Peyer's patch (tissue), 4 donors: Measurements from ENCODE around the gene ARMC10. TPM values are rescaled to one million over a fixed set of nuclear protein-coding genes. Genes with fewer than 3 reads are reported as not detected.
A peak's percentile ranks its signal among the peaks of the same experiment; 100 is the strongest.

Experiments
- DNase-seq, 3 donors: peaks; one replicate each; pipeline ENCODE4 v3.0.0-alpha.2; 2017 to 2019
- H3K27ac ChIP-seq, 4 donors: fragments of 200-600 bp; sonication (generic); one replicate each; pipeline ENCODE4 v1.5.1; 2016 to 2019
- H3K27me3 ChIP-seq, 2 donors: fragments of 200-600 bp; sonication (generic); one replicate each; pipeline ENCODE4 v1.5.1; 2019
- H3K36me3 ChIP-seq, 3 donors: fragments of 200-600 bp; sonication (generic); one replicate each; pipeline ENCODE4 v1.5.1; 2016 to 2019
- H3K4me1 ChIP-seq, 4 donors: fragments of 200-600 bp; sonication (generic); one replicate each; pipeline ENCODE4 v1.5.1; 2016 to 2019
- H3K4me3 ChIP-seq, 4 donors: fragments of 200-600 bp; sonication (generic); 1 replicate in 3 of 4; 2 replicates in 1 of 4; pipeline ENCODE4 v1.5.1; 2016 to 2019; ENCODE audit warnings: mild to moderate bottlenecking in 1 of 4
- H3K9me3 ChIP-seq, 4 donors: fragments of 200-600 bp; sonication (generic); one replicate each; pipeline ENCODE4 v1.5.1; 2016 to 2019; ENCODE audit warnings: mild to moderate bottlenecking in 1 of 4
- CTCF ChIP-seq, 6 experiments: fragments of 450-650 bp in 4 of 6; fragments of 200-600 bp in 2 of 6; sonication (generic) in 1 of 6; IDR thresholded peaks; one replicate each; pipeline ENCODE4 v1.5.1; 2017 to 2019; ENCODE audit warnings: antibody characterized with exemption in 6 of 6, mild to moderate bottlenecking in 3 of 6, moderate library complexity in 1 of 6
- POLR2A ChIP-seq, 2 donors: fragments of 450-650 bp; IDR thresholded peaks; one replicate each; pipeline ENCODE4 v1.5.1; 2017; ENCODE audit warnings: antibody characterized with exemption in 2 of 2, mild to moderate bottlenecking in 2 of 2, moderate library complexity in 2 of 2
- total RNA-seq, 4 donors: library from RNA; depleted of rRNA; stranded (reverse); fragments of >200 nt; gene quantifications; one replicate each; pipeline ENCODE4 v1.1.0, GENCODE V29; 2016

Gene ARMC10
- total RNA-seq, 4 donors from 2014 or later, result 16.5 to 24.8 (median 18.4) TPM

DNA sequence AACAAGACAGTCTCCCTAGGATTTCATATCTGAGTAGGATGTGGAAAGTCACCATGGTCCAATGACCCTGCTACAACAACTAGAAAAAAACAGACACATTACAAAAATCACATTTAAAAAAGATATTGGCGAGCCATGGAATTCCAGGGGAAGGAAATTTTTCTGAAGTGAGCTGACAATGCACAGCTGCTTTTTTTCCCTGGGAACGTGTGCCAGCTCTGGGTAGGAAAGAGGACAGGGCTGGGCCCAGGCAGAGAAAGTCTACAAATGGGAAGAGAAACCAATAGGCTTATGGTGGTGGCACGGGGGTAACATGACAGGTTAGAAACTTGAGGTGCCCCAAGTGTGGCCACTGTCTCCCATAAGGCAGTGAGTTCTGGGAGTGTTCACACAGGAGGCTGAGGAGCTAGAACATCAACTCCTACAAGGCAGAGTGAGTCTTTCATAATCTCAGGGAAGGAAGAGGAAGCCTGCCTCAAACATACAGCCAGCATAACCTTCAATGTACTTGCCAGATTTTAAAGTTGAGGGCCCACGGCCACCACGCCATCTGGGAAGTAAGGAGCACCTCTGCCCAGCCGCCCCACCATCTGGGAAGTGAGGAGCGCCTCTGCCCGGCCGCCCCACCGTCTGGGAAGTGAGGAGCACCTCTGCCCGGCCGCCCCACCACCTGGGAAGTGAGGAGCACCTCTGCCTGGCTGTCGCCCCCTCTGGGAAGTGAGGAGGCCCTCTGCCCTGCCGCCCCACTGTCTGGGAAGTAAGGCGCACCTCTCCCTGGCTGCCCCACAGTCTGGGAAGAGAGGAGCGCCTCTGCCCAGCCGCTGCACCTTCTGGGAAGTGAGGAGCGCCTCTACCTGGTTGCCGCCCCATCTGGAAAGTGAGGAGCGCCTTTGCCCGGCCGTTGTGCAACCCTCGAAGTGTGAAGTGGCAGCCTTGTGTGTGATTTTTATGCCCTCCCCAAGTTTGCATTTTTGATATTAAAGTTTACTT lies 6.2 kb upstream of the ARMC10 start:
- H3K4me3 ChIP-seq, result no peak overlapping the region
- no peaks in the 10 kb centered on the region for H3K9me3 ChIP-seq
- H3K4me1 ChIP-seq, result peaks cover 0 to under 1% (median under 1%) of the 10 kb centered on the region in 4 donors
- no peaks in the 10 kb centered on the region for H3K36me3 ChIP-seq
- DNase-seq, result no peak
- TF ChIP-seq CTCF (IDR thresholded peaks at IDR 0.05) (no peak), POLR2A (IDR thresholded peaks at IDR 0.05) (no peak)
- no peak overlapping the region for H3K27ac ChIP-seq
- H3K27me3 ChIP-seq, result no peaks in the 10 kb centered on the region

DNA sequence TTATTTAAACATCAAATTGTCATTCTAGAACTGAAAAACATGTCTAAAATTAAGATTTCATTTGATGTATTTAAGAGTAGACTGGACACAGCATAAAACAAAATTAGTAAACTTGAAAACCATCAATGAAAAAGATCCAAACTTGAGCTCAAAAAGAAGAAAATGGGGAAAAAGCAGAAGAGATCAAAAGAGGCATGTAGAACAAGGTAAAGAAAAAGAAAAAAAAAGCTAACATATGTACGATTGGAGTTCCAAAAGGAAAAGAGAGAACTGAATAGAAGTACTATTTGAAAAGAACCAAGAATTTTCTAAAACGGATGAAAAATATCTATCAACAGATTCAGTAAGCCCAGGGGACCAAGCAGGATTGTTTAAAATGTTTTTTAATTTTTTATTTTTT lies 3.9 kb upstream of the ARMC10 start:
- no peaks in the 10 kb centered on the region for H3K27me3 ChIP-seq
- H3K9me3 ChIP-seq, result no peaks in the 10 kb centered on the region
- H3K4me1 ChIP-seq, result peaks cover under 1 to 8% (median 4%) of the 10 kb centered on the region in 4 donors
- no peak for TF ChIP-seq POLR2A (IDR thresholded peaks at IDR 0.05)
- no peak for TF ChIP-seq CTCF (IDR thresholded peaks at IDR 0.05)
- H3K36me3 ChIP-seq, result no peaks in the 10 kb centered on the region
- no peak overlapping the region for H3K27ac ChIP-seq
- H3K4me3 ChIP-seq, result no peak overlapping the region
- DNase-seq, result no peak

DNA sequence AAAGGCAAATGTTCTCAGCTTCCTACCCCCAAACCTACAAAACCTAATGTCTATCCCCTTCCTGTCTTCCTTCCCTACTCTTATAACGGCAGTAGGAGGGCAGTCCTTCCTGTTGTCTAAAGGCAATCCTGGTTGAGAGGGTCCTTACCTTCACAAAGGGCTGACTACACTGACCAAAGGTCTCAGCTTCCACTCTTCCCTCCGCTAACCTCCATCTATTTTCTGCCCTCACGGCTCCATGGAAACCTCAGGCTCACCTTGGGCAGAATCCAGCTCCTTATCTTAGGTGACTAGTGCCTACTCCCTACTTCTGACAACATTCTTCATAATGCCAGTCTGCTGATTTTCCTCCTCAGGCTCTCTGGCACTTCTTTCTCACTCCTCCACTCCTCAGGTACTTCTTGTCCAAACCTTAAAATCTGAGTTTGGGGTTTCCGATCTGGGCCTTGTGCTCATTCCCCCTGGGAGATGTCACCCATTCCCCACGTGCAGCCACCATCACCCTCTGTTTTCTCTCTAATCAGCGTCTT lies 886 bp upstream of the ARMC10 start:
- no peak for TF ChIP-seq CTCF (IDR thresholded peaks at IDR 0.05)
- TF ChIP-seq POLR2A (IDR thresholded peaks at IDR 0.05), result no peak
- peak overlapping the region; percentile 83 to 95 (median 86) for H3K27ac ChIP-seq
- peak overlapping the region; percentile 63 to 88 (median 79) for H3K4me3 ChIP-seq
- H3K27me3 ChIP-seq, result no peaks in the 10 kb centered on the region
- no peaks in the 10 kb centered on the region for H3K36me3 ChIP-seq
- DNase-seq, result no peak
- no peaks in the 10 kb centered on the region for H3K9me3 ChIP-seq
- H3K4me1 ChIP-seq, result peaks cover 3 to 16% (median 7%) of the 10 kb centered on the region in 4 donors

- DNase-seq, result peak; percentile 65 to 74 (median 71)
- TF ChIP-seq CTCF (IDR thresholded peaks at IDR 0.05) (no peak), POLR2A (IDR thresholded peaks at IDR 0.05) (no peak)
- no peaks in the 10 kb centered on the region for H3K27me3 ChIP-seq
- H3K4me1 ChIP-seq, result peaks cover 3 to 16% (median 7%) of the 10 kb centered on the region in 4 donors
- H3K4me3 ChIP-seq, result peak overlapping the region; percentile 63 to 88 (median 79)
- H3K27ac ChIP-seq, result peak overlapping the region; percentile 83 to 95 (median 86)
- no peaks in the 10 kb centered on the region for H3K36me3 ChIP-seq
- H3K9me3 ChIP-seq, result no peaks in the 10 kb centered on the region
Measured at GRCh38 chr7:103075337-103075918, 488 bp downstream of the ARMC10 start.

DNA sequence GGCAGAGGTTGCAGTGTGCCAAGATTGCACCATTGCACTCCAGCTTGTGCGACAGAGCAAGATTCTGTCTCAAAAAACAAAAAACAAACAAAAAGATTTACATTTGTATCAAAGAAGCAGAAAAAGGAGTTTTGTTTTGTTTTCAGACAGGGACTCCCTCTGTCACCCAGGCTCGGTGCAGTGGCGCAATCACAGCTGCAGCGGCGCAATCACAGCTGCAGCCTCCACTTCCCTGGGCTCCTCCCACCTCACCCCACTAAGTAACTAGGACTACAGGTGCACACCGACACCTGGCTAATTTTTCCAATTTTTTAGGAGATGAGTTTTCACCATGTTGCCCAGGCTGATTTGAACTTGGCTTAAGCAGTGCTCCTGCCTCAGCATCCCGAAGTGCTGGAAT lies 1.8 kb downstream of the ARMC10 start:
- Histone ChIP-seq H3K4me3 (no peak overlapping the region), H3K27ac (no peak overlapping the region), H3K27me3 (no peaks in the 10 kb centered on the region), H3K4me1 (peaks cover 3 to 16% (median 7%) of the 10 kb centered on the region in 4 donors), H3K36me3 (no peaks in the 10 kb centered on the region), H3K9me3 (no peaks in the 10 kb centered on the region)
- DNase-seq, result no peak
- TF ChIP-seq CTCF (IDR thresholded peaks at IDR 0.05) (no peak), POLR2A (IDR thresholded peaks at IDR 0.05) (no peak)
